LNCAP (cell line): Measurements from ENCODE around the gene TMEM139.

Source experiments
- CTCF ChIP-seq: fragments of 450-650 bp; IDR thresholded peaks from 2 replicates; pipeline ENCODE4 v1.5.1; 2017; ENCODE audit warnings: mild to moderate bottlenecking

The TMEM139 gene

GRCh38 chr7:143261901-143262300 lies 22.9 kb upstream of the TMEM139 start:
- no peak for TF ChIP-seq CTCF

- TF ChIP-seq CTCF, result no peak
Measured at GRCh38 chr7:143263266-143264195, 21.2 kb upstream of the TMEM139 start, which contains the start of gene GSTK1. Gene GSTK1, plus strand, starts transcription at chr7:143263441. Its CDS starts 73 bp downstream, at chr7:143263514.

GRCh38 chr7:143265017-143265693 lies 19.6 kb upstream of the TMEM139 start:
- TF ChIP-seq CTCF, result no peak

- no peak for TF ChIP-seq CTCF
Measured at GRCh38 chr7:143269251-143269650, 15.5 kb upstream of the TMEM139 start.

GRCh38 chr7:143271240-143271639 lies 13.5 kb upstream of the TMEM139 start:
- no peak for TF ChIP-seq CTCF

- TF ChIP-seq CTCF, result no peak
Measured at GRCh38 chr7:143272871-143273270, 11.9 kb upstream of the TMEM139 start.

- no peak for TF ChIP-seq CTCF
Measured at GRCh38 chr7:143279186-143280098, 5.3 kb upstream of the TMEM139 start.
